ENCODE results near the gene PLD1.
"Not testable (repeated sequence)": the region's sequence is repeated elsewhere in the genome, so short reads cannot be mapped to it uniquely, and the experiment has no call there.

The PLD1 gene, protein sequence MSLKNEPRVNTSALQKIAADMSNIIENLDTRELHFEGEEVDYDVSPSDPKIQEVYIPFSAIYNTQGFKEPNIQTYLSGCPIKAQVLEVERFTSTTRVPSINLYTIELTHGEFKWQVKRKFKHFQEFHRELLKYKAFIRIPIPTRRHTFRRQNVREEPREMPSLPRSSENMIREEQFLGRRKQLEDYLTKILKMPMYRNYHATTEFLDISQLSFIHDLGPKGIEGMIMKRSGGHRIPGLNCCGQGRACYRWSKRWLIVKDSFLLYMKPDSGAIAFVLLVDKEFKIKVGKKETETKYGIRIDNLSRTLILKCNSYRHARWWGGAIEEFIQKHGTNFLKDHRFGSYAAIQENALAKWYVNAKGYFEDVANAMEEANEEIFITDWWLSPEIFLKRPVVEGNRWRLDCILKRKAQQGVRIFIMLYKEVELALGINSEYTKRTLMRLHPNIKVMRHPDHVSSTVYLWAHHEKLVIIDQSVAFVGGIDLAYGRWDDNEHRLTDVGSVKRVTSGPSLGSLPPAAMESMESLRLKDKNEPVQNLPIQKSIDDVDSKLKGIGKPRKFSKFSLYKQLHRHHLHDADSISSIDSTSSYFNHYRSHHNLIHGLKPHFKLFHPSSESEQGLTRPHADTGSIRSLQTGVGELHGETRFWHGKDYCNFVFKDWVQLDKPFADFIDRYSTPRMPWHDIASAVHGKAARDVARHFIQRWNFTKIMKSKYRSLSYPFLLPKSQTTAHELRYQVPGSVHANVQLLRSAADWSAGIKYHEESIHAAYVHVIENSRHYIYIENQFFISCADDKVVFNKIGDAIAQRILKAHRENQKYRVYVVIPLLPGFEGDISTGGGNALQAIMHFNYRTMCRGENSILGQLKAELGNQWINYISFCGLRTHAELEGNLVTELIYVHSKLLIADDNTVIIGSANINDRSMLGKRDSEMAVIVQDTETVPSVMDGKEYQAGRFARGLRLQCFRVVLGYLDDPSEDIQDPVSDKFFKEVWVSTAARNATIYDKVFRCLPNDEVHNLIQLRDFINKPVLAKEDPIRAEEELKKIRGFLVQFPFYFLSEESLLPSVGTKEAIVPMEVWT

DNA sequence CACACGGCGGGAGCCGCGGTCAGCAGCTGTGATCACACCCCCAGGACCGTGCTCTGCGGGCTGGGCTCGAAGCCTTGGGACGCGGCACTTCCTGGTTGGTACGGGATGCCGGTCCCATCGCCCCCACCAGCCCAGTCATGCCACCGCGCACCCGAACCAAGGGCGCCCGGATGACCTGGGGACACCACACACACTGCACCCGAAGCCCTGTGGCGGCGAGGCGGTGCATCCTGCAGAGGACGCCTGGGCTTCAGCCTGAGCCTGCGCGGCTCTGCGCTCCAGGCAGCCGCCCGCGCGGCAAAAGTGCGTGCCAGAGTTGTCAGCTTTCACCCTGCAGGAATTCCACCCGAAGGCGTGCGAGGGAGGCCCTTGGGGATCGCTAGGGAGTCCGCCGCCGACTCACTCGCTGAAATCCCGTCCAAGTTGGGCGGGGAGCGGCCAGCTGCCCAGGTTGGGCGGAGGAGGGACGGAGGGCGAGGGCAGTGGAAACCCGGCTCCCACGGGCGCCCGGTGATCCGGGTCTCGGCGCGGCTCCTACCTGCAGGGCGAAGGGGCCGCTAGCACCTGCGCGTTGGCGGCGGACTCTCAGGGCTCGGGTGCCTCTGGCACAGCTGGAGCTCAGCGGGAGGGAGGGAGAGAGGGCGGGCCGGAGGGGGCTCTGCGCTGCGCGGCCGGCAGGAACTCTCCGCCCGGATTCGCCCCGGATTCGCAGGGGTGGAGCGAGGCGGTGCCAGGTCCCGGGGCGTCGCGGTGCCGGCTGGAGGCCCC, at the start of gene PLD1:
PLD1 (minus strand) TSS at position 623 of the 768 bp plus-strand sequence. CDS start 72,432 bp downstream, outside the sequence.
- DNase-seq, result no peak

DNA sequence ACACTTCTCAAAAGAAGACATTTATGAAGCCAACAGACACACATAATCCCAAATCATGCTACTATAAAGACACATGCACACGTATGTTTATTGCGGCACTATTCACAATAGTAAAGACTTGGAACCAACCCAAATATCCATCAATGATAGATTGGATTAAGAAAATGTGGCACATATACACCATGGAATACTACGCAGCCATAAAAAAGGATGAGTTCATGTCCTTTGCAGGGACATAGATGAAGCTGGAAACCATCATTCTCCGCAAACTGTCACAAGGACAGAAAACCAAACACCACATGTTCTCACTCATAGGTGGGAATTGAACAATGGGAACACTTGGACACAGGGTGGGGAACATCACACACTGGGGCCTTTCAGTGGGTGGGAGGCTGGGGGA, 48.5 kb upstream of the PLD1 start:
- DNase-seq, result not testable (repeated sequence)

DNA sequence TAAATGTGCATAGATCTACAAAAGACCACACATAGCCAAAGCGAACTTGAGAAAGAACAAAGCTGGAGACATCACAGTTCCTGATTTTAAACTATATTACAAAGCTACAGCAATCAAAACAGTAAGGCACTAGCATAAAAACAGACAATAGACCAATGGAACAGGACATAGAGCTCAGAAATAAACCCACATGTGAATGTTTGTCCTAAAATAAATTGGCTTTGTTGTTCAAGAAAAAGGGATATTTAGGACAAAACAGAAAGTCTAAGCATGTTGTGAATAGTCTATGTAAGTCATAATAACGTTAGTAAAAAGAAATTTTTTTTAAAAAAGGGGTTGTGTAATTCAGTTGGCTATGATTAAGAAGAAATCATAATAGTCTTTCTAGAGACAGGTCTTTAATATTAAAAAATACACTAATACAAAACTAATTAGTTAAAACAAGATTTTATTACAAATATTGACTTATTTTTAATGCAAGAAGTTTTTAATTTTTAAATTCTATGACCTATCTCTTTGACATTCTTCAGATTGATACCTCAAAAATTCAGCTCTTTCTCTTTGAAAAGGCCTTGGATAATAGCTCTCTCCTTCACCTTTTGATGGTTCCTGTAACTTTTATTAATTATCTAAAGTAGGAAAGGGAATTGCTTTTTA, 44.5 kb upstream of the PLD1 start:
- DNase-seq, result no peak

DNA sequence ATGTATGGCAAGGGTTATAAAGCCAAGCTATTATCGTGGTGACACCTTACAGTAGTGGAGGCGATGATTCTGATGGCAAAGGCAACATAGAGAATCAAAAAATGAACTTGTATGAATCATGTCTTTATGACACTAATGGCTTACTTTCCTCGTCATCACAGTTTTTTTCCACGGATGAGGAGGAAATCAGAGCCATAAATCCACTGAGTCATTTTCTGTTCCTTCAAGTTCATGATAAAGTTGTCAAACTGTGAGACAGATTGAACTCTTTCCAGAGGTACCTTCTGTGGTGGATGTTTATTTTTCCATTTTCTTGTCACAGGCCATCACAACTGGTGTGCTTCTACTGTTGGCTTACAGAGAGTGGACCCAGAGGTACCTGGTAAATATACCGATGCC, 41.4 kb upstream of the PLD1 start:
- DNase-seq, result no peak

DNA sequence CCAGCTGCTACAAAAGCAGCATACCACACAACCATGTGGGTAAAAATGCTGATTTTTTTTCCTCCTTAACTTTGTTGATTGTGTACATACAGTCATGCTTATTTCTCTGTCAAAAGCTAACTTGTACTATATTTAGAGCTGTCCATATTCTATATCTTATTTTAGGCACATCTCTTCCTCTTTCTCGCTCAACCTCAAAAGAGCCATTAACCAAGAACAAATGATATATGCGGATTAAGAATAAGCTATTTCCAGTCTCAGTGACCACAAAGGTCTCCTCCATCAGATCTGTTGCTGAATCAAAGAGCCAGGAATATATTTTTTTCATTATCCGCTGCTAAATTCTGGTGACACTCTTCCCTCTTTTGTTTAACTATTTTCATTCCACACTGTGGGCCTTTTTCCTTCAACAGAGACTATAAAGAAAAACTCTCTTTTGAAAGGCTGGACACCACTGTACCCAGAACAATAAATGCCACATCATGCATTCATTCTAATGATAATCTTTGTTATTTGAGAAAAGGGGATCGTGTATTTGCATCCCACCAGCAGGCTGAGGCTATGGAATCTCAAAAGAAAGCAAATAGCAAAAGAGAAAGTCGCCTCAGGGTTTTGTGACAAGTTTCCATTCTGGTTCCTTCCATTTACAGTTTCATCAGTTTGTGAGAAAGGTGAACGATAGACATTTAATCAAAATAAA, 40.8 kb upstream of the PLD1 start:
- no peak for DNase-seq

DNA sequence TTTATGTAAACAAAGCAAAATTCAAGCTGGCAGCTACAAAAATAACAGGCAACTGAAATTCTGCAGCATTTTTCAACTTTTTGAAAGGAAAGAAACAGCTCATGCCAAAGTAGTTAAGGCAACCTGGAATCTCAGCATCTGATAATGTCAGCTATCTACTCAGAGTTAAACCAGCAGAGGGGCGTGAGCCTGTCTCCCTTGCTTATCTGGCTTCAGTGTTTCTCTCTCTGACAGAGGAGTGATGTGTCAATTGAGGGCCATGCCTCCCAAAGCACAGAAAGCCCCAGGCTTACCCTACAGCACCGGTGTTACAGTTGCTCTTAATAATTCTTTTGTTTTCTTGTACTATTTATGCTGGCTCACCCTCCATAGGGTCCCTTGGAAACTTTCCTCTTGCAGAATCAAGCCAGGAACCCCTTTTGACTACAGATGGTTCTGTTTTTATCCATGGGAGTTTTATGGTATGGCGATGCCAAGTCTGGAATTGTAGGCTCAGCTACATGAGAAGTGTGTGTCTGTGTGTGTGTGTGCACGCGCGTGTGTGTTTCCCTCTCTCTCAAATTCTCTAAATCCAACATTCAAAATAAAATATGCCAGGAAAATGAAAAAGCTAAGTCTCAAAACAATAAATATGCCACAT, 40.2 kb upstream of the PLD1 start:
- no peak for DNase-seq

DNA sequence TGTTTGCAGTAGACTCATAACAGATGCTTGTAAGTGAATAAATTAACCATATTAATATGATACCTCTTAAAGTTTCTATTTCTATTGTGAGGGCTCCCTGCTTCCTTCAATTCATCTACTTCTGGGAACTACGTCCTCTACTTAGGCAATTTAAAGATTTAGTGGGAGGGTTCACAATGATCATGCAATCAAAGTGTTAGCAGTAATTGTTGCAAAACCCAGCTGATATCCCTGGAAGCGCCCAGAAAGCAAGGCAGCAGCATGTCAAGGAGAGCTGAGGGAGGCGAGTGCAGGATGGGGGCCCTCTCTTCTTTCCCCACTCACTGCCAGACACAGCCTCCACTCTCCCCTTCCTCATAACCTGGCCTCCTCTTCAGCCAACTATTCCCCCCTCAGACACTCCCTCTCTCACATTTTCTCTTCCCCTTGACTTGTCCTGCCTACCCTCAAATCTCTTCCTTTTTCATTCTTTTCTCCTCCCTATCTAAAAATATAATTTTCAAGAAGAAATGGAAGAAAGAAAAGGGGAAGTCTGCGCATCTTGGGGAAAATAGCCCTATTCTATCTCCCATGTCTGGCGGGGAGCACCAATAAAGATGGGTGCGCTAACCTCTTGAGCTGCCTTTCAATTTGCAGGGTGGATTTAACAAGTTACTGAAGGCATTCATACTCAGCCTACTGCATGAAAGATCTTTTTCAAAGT, 39.5 kb upstream of the PLD1 start:
- no peak for DNase-seq

DNA sequence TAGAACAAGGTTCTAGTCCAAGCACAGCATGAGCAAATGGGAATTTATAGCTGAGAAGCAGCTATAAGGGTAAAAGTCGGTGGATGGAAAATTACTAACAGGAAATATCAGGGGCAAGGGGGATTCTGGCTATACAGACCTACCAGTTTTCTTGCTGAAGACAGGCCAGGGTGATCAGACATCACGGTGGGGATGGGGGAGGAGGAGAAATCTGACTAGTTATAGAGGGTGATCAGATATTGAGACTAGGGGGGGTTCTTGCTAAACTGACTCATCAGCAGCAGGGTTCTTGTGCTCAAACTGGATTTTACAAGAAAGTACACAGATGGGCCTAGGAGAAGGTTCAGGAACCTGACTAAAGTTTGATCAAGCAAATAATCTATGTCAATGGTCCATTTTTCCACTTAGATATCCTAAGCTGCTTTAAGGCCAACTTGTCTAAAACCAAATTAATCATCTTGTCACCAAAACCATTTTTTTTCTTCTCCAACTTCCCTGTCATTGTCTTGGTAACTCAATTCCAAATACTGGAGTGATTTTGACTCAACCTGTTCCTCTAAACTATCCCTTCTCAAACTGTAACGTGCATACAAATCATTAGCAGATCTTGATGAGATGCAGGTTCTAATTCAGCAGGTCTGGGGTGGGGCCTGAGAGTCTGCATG, 37.4 kb upstream of the PLD1 start:
- no peak for DNase-seq

DNA sequence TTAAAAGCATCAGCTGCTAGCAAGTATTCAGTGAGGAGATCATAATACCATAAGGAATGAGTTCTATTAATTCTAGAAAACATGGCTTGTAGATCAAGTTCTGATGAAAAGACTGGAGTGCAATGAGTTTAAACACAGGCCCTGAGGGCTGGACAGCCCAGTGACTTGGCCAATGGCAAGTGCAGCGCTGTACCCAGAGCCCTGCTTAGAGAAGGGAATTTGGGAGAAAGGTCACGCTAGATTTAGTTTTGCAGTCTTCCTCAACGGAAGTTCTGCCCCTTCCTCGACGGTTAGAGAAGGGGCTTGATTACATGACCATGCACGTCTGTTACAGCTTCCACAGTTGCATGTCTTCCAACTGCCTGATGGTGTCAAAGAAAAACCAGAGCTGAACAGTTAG, 36.9 kb upstream of the PLD1 start:
- DNase-seq, result no peak

DNA sequence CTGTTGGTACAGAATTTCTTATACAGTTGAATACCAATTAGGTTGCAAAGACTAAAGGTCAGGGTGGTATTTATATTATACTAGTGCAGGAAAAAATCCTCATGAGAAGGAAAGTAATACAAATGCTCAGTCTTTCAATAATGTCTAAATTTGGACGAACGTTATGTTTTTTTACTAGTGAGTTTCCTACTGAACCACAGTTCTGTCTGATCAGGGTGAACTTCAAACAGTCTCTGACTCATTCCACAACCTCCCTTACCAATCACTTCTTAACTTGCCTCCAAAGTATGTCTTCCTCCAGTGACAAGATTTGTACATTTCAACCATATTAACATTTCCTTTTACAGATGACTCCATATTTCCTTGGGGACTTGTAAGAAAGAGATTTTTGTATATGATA, 36.3 kb upstream of the PLD1 start:
- no peak for DNase-seq

DNA sequence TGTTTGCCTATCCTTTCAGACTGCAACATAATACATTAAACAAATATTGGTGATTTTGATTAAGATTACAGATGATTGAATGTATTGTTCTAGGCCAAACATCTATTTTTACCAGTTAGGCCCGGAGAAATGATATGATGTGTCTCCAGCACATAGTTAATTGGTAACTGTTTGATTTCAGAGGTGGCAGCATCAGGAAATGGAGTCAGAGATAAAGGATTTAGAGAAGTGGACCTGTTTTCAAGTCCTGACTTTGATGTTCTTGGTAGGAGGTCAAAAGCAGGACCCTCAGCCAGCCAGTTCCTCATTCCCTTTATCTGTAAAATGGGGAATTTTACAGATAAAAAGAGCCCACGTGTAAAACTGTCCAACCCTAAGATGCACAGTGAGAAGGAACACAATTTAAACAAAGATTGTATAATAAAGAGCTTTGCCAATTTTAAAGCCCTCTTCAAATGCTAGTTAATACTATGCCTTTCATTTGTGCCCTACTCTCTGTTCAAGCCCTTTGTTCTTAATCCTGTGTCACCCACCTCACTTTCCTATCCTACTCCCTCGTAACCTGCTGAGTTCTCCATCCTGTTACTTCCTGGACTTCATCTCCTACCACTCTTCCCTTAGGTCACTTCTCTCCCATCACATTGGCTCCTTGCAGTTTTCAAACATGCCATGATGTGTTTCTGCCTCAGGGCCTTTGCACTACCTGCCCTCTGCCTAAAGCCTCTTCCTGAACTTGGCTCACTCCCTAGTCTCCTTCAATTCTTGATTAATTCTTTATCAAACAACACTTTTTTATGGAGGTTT, 35.4 kb upstream of the PLD1 start:
- no peak for DNase-seq

DNA sequence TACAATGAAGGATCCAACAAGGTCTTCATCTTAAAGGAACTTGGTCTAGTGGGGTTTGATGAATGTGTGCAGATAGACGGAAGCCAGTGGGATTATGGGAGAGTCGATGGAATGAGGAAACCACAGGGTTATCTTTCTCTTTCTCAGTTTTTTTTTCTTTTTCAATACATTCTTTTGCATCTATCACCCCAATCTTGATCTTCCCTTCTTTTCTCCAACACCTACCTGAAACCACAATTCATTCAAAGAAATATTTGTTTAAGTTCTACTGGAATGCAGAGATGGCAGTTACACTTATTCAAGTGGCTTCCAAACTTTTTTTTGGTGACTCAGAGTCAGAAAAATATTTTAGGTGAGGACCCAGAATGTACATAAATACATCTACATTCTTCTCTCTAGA, 34.6 kb upstream of the PLD1 start:
- DNase-seq, result no peak

DNA sequence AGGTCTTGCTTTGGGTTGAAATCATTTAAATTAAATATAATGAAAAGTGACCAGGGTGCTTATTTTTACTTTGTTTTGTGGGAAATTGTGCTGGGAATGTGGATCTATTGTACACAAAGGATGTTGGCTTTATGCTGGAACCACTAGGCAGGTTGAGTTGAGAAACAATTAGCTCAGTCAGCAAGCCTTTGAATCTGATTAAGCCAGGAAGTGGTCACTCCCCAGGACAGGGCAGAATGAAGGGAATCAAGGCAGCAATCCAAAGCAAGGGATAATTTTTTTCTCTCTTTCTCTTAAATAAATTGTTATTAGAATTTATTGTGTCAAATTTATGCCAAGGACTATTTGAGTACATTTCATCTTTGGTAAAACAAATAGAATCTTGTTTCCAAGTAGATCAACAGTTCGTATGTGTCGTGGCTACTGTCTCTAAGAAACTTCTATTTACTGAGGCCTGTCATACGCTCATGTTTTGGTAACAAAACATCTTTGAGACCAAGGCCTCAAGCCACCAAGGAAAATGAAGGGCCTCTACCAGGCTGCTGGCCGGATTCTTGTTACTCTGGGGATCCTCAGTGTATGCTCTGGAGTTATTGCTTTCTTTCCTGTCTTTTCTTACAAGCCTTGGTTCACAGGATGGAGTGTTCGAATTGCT, 32.7 kb upstream of the PLD1 start, which contains the start of gene TMEM212:
TMEM212 (plus strand) TSS at position 486 of the 655 bp plus-strand sequence; CDS start at position 521, 35 bp downstream.
- no peak for DNase-seq

DNA sequence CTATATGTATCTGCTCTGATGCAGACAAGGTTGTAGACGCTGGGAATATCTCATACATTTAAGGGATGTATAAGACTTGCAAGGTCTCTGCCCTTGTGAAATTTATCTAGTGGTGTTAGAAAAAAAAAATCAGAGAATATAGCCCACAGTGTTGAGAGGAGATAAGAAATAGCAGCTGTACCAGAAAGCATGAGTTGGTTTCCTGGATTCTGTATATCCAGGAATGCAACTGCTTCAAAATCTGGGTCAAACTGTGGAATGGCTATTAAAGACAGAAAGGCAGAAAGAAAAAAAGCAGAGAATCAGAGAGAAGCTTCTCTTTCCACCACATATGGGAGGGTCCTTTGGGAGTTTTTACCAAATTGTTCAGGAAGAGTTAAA, 31.3 kb upstream of the PLD1 start:
- no peak for DNase-seq

DNA sequence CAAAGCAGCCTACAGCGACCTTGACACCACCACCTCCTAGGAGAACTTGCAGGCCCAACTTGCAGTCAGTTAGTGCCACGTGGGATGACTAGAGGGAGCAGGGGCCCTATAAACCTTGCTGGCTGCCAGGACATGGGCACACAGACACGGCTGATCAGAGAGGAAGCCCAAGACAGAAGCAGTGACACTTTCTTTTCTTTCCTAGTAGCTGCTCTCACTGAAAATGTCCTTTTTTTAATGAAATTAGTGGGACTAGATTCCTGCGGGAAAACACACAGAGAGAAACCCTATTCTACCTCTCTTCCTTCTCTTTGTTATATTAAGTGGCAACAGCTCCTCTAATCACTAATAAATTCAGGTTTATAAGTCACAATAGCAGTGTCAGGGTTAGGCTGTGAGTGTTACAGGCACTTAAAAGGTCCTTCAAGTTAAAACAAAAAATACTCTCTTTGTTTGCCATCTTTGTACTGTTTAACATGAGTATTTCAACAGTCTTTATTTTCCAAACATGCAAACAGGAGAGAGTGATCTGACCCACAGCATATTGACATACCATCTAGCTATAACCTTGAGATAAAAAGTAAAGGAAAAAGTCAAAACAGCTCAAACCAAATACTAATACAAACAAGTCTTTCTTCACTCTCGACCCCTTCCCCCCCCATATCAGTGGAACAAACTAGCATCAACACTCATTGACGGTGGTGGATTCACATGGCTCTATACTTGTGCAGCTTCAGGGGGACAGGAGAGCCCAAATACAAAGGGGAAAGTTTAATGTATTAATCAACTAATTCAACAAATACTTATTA, 30.7 kb upstream of the PLD1 start:
- no peak for DNase-seq

DNA sequence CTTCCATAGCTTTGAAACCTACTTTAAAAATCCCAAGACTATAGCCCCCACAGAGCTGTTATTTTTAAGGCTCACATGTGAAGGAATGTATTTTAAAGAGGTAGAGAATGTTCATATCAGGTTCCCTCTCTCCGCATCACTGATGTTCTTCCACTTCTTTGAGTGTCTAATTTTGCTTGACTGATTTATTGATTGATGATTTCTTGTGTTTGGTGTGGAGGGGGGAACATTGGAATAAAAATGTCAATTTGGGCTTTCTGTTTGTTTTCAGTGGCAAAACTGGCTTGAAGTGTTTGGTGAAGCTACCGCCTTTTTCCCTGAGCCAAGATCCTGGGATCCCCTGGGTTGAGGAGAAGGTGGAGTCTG, 30.1 kb upstream of the PLD1 start:
- no peak for DNase-seq

DNA sequence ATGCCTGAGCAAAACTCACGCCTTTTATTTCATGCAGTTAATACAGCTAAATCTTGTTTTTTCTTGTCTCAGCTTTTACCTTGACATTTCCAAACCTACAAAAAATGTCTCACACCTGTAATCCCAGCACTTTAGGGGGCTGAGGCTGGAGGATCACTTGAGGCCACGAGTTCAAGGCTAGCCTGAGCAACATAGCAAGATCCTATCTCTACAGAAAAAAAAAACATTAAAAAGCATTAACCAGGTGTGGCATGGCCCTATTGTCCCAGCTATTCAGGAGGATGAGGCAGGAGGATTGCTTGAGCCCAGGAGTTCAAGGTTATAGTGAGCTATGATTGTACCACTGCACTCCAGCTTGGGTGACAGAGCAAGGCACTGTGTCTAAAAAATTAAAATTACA, 29.0 kb upstream of the PLD1 start:
- DNase-seq, result no peak

Measured in NCI-H1694 treated with DMSO at 0.1 percent for 48 hours (cell line).